Peyer's patch (tissue), 4 donors: Measurements from ENCODE around the gene GPR31. TPM values are rescaled to one million over a fixed set of nuclear protein-coding genes. Genes with fewer than 3 reads are reported as not detected.

Experiments
- DNase-seq, 3 donors: peaks; one replicate each; pipeline ENCODE4 v3.0.0-alpha.2; 2017 to 2019
- H3K27ac ChIP-seq, 4 donors: fragments of 200-600 bp; sonication (generic); one replicate each; pipeline ENCODE4 v1.5.1; 2016 to 2019
- H3K27me3 ChIP-seq, 2 donors: fragments of 200-600 bp; sonication (generic); one replicate each; pipeline ENCODE4 v1.5.1; 2019
- H3K36me3 ChIP-seq, 3 donors: fragments of 200-600 bp; sonication (generic); one replicate each; pipeline ENCODE4 v1.5.1; 2016 to 2019
- H3K4me1 ChIP-seq, 4 donors: fragments of 200-600 bp; sonication (generic); one replicate each; pipeline ENCODE4 v1.5.1; 2016 to 2019
- H3K4me3 ChIP-seq, 4 donors: fragments of 200-600 bp; sonication (generic); 1 replicate in 3 of 4; 2 replicates in 1 of 4; pipeline ENCODE4 v1.5.1; 2016 to 2019; ENCODE audit warnings: mild to moderate bottlenecking in 1 of 4
- H3K9me3 ChIP-seq, 4 donors: fragments of 200-600 bp; sonication (generic); one replicate each; pipeline ENCODE4 v1.5.1; 2016 to 2019; ENCODE audit warnings: mild to moderate bottlenecking in 1 of 4
- CTCF ChIP-seq, 6 experiments: fragments of 450-650 bp in 4 of 6; fragments of 200-600 bp in 2 of 6; sonication (generic) in 1 of 6; IDR thresholded peaks; one replicate each; pipeline ENCODE4 v1.5.1; 2017 to 2019; ENCODE audit warnings: antibody characterized with exemption in 6 of 6, mild to moderate bottlenecking in 3 of 6, moderate library complexity in 1 of 6
- POLR2A ChIP-seq, 2 donors: fragments of 450-650 bp; IDR thresholded peaks; one replicate each; pipeline ENCODE4 v1.5.1; 2017; ENCODE audit warnings: antibody characterized with exemption in 2 of 2, mild to moderate bottlenecking in 2 of 2, moderate library complexity in 2 of 2
- total RNA-seq, 4 donors: library from RNA; depleted of rRNA; stranded (reverse); fragments of >200 nt; gene quantifications; one replicate each; pipeline ENCODE4 v1.1.0, GENCODE V29; 2016

The GPR31 gene
- total RNA-seq, 4 donors from 2014 or later: not detected

- peaks cover 0 to 11% (median 4%) of the 10 kb centered on the region in 4 donors for H3K4me1 ChIP-seq
- peak in 1 of 3 donors; percentile 44 for DNase-seq
- TF ChIP-seq POLR2A (IDR thresholded peaks at IDR 0.05): no peak
- no peak for TF ChIP-seq CTCF (IDR thresholded peaks at IDR 0.05)
- no peaks in the 10 kb centered on the region for H3K36me3 ChIP-seq
- no peaks in the 10 kb centered on the region for H3K9me3 ChIP-seq
- H3K27me3 ChIP-seq: no peaks in the 10 kb centered on the region
- peak overlapping the region in 2 of 4 donors; percentile 79 to 88 for H3K27ac ChIP-seq
- H3K4me3 ChIP-seq: peak overlapping the region; percentile 2 to 30 (median 15)
Observed at GRCh38 chr6:167111597-167111996, 46.2 kb downstream of the GPR31 start.

DNA sequence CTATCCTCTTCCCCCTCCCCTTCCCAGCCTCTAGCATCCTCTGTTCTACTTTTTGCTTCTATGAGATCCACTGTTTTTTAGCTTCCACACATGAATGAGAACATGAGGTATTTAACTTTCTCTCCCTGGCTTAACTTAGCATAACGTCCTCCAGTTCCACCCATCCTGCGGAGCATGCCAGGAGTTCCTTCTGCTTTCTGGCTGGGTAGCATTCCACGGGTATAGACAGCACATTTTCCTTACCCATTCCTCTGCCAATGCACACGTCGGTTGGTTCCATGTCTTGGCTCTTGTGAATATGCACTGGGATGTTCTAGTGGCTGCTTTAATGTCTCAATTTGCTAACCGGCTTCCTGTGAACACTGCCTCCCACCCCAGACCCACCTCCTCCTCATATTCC lies 48.1 kb downstream of the GPR31 start:
- H3K4me3 ChIP-seq: no peak overlapping the region
- H3K9me3 ChIP-seq: no peaks in the 10 kb centered on the region
- peak in 1 of 3 donors; percentile 5 for DNase-seq
- TF ChIP-seq CTCF (IDR thresholded peaks at IDR 0.05) (no peak), POLR2A (IDR thresholded peaks at IDR 0.05) (no peak)
- H3K27me3 ChIP-seq: no peaks in the 10 kb centered on the region
- H3K4me1 ChIP-seq: peaks cover 0 to 7% (median 0%) of the 10 kb centered on the region in 4 donors
- H3K36me3 ChIP-seq: no peaks in the 10 kb centered on the region
- H3K27ac ChIP-seq: no peak overlapping the region

DNA sequence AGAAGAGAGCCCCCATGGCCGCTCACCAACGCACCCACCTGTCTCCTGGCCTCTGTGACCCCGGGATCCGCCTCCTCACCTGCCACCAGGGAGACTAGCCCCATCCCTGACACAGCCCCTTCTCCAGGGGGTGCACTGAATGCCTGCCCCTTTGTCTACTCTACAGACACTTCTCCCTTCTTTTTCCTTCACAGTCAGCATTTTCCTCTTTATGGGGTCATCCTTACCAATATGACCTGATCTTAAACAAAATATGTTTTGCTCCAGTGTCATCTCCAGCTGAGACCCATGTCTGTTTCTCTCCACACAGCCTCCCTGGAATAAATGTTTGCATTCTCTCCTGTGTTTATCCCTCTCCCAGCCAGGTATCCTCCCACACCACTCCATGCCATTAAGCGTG lies 49.5 kb downstream of the GPR31 start:
- Histone ChIP-seq H3K36me3 (no peaks in the 10 kb centered on the region), H3K4me1 (peaks cover 0 to 8% (median 2%) of the 10 kb centered on the region in 4 donors), H3K4me3 (no peak overlapping the region), H3K9me3 (no peaks in the 10 kb centered on the region), H3K27me3 (no peaks in the 10 kb centered on the region), H3K27ac (no peak overlapping the region)
- peak in 1 of 3 donors; percentile 14 for DNase-seq
- TF ChIP-seq POLR2A (IDR thresholded peaks at IDR 0.05) (no peak), CTCF (IDR thresholded peaks at IDR 0.05) (no peak)

DNA sequence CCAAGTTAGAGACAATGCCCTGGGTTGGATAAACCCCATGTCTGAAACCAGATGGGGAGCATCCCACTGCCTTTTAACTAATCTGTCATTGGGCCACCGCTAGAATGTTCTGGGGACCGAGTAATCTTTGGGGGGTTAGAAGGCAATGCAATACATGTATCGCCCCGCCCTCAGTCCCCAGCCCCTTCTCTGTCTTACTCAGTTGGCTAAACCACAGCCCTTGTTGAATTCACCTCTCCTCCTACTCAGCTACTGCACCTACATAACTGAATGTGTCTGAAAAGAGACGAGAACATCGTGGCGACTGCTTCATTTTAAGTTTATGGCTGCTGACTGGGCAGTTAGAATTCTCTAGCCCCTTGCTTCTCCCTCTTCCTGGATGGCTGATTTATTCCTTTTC lies 50.0 kb downstream of the GPR31 start:
- Histone ChIP-seq H3K36me3 (no peaks in the 10 kb centered on the region), H3K4me1 (peaks cover 0 to 8% (median 2%) of the 10 kb centered on the region in 4 donors), H3K27ac (no peak overlapping the region), H3K9me3 (no peaks in the 10 kb centered on the region), H3K27me3 (no peaks in the 10 kb centered on the region), H3K4me3 (no peak overlapping the region)
- TF ChIP-seq POLR2A (IDR thresholded peaks at IDR 0.05) (no peak), CTCF (IDR thresholded peaks at IDR 0.05) (no peak)
- peak in 1 of 3 donors; percentile 12 for DNase-seq

- TF ChIP-seq POLR2A (IDR thresholded peaks at IDR 0.05) (no peak), CTCF (IDR thresholded peaks at IDR 0.05) (no peak)
- H3K4me1 ChIP-seq: peaks cover 0 to 4% (median 2%) of the 10 kb centered on the region in 4 donors
- no peak for DNase-seq
- H3K27ac ChIP-seq: no peak overlapping the region
- no peaks in the 10 kb centered on the region for H3K9me3 ChIP-seq
- H3K4me3 ChIP-seq: no peak overlapping the region
- no peaks in the 10 kb centered on the region for H3K27me3 ChIP-seq
- H3K36me3 ChIP-seq: no peaks in the 10 kb centered on the region
Observed at GRCh38 chr6:167106406-167106805, 51.4 kb downstream of the GPR31 start.

Other genes starting within 250 kb of the GPR31 start
- gene RNASET2, start 201.4 kb downstream of the GPR31 start, total RNA-seq: 100 to 1,000 TPM in 1 of 4 donors, 10 to 100 TPM in 3; 65.6 to 169 (median 81.4) TPM
- gene CEP43, start 158.6 kb downstream of the GPR31 start, total RNA-seq: 10 to 100 TPM; 28.2 to 37.1 (median 32.7) TPM
- gene CCR6, start 34.9 kb downstream of the GPR31 start, total RNA-seq: 1 to 10 TPM in 1 of 4 donors, under 1 TPM in 1, not detected in 2; 0.67 to 5.0 TPM
- 10 to 100 TPM in 3 of 4 donors, not detected in 1; 10.2 to 17.2 (median 11.5) TPM for gene UNC93A, start 133.3 kb upstream of the GPR31 start, total RNA-seq
- not detected for gene TTLL2, start 167.1 kb upstream of the GPR31 start, total RNA-seq